Fibroblast of skin of right biceps (primary cell): ENCODE measurements around the gene GLB1L.
A peak's percentile ranks its signal among the peaks of the same experiment; 100 is the strongest.

Source experiments
- DNase-seq: peaks from one replicate; pipeline ENCODE4 v3.0.0-alpha.2; 2013

GLB1L gene

DNA sequence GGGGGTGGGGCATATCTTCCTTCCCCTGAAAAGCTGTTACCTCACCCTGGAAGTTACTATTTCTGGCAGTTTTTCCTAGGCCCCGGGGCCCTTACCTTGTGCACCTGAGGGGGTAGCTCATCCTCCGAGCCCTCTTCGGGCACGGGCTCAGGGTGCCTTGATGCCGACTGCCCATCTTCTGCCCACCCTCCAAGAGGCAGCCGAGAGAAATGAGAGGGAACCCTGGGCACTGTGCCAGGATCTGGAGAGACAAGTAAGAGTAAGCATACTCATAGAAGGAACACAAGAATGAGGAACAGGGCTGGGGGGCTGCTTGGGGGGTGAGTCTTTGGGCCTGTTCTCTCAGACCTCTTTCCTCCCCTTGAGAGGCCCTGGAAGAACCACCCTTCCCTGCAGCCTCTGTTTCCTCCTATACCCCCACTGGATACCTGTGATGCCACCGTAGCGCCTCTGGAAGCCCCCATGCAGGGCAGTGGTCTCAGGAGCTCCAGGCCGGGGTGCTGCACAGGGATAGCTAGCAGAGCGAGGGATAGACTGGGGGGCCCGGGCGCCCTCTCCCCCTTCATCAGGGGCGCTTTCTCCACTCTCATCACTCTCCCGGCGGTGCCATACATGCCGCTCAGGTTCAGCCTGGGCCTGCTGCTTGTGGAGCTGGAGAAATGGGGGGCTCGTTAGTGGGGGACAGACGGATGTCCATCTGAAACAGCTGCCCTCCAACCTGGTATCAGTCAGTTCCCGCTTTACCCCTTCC lies 24.4 kb downstream of the GLB1L start:
- no peak for DNase-seq

GRCh38 chr2:219219784-219220532 lies 25.3 kb downstream of the GLB1L start:
- no peak for DNase-seq

GRCh38 chr2:219218732-219219701 lies 26.2 kb downstream of the GLB1L start, which contains the start of gene ABCB6:
Gene ABCB6, minus strand, starts transcription at chr2:219218958. Its CDS starts 285 bp downstream, at chr2:219218673.
- DNase-seq: peak; percentile 95

DNA sequence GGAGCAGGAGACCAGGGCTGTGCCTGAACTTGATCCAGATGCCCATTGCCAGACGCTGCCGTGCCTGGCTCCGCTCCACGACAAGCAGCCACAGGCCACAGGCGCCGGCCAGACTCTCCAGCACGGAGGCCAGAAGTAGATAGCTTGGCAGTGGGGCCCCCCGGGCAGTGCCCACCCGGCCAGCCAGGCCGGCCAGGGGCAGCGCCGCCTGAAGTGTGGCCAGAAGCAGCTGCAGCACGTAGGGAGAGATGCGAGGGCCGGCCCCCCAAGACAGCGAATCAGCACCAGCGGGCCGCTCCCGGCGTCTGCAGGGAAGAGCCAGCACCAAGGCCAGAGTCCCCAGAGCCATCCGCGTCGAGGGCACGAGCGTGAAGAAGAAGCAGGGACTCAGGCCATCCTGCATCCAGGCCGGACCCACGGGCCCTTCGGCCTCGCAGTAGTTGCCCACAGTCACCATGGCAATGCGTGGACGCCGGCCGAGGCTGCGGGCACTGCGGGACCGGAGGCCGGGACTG lies 27.0 kb downstream of the GLB1L start:
- DNase-seq: peak; percentile 77

DNA sequence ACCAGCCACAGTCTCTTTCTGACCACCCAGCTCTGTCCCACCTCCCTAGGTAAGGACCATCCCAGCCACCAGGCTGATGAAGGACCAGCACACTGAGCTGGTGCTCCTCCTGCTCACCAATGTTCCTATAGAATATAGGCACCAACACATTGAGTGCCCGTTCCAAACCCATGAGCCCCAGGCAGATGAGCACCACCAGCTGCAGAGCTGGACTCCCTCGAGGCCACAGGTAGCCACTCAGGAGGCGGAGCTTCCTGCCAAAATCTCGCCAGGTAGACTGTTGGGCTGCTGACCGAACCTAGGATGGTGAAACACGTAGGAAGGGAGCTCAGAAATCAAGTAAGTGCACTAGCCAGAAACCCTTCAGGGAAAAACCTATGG lies 28.7 kb downstream of the GLB1L start:
- DNase-seq: no peak

- no peak for DNase-seq
Measured at GRCh38 chr2:219215871-219216534, 29.2 kb downstream of the GLB1L start.

DNA sequence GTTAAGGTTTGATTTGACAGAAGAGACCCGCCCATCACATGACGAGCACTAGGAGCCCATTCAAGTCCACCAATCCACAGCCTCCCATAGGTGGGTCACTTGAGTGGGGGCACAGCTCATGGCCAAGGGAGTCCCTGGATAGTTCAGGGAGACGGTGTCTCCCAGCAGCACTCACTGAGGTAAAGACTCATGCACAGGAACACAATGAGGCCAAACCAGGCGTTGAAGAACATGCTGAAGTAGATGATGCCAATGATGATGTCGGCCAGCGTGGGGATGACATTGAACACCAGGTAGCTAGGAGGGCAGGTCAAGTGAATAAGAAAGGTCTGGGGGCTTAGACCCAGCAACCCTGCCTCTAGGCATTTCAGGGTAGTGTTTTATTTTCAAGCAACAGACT lies 30.5 kb downstream of the GLB1L start:
- no peak for DNase-seq

- no peak for DNase-seq
Measured at GRCh38 chr2:219214141-219214540, 31.1 kb downstream of the GLB1L start.

DNA sequence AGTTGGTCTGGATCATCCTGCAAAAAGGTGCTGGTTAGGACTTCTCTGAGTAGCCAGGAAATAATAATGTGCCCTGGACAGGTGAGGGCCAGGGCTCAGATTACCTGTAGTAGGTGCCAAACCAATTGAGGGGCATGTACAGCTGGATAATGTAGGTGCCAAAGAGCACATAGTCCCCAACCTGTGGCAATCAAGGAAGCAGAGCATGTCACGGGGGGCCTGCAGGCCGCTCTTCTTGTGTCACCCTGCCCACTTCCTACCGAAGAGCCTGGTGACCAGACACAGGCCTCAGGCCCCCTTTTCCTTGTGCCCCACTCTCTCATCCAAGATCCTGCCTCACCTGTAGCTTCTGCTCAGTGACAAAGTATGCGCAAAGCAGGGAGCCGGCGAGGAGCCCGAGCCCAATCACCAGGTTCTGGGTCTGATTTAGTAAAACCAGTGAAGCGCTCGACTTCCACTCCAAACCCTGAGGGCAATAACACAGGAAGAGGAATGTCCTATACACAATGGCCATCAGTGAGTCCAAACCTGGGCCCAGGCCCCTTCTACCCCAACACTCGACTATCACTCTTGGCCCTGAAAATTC lies 31.7 kb downstream of the GLB1L start:
- no peak for DNase-seq

DNA sequence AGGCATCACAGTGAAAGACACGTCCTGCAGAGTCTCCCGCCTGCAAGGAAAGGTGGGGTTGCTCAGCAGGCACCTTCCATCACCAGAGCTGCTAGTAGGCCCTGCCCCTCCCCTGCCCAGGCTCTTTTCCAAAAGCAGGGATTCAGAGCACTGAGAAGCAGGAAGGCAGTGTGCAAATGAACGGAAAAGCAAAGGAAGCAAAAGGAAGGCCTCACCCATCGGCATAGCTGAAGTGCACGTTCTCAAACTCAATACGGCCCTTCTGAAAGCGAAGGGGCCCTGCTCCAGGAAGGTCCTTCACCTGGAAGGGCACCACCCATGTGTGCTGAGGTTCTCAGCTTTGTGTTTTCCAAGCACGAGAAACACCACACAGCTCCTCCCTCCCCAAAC lies 32.2 kb downstream of the GLB1L start:
- no peak for DNase-seq

DNA sequence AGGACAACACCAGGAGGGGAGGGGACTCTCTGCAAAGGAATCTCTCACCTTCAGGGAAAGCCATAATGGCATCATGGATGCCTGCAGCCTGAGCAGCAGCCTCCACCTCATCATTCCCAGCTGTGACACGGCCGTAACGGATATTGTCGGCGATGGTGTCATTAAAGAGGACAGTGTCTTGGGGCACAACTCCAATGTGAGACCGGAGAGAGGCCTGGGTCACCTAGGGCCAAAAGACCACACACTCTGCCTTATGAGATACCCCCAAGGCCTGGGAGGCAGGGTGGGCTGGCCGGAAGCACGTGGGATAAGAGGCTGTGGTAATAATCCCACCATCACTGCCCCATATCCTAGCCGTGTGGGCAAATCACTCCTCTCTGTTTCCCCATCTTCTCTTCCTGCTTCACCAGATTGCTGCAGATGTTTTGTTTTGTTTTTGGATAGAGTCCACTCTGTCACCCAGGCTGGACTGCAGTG lies 34.3 kb downstream of the GLB1L start:
- DNase-seq: no peak

GRCh38 chr2:219210196-219210885 lies 34.9 kb downstream of the GLB1L start:
- no peak for DNase-seq

GRCh38 chr2:219209236-219210195 lies 35.7 kb downstream of the GLB1L start:
- DNase-seq: no peak

- DNase-seq: peak; percentile 34
Measured at GRCh38 chr2:219207884-219208740, 37.1 kb downstream of the GLB1L start.

- no peak for DNase-seq
Measured at GRCh38 chr2:219207134-219207883, 37.9 kb downstream of the GLB1L start.

- DNase-seq: peak; percentile 94
Measured at GRCh38 chr2:219206328-219207133, 38.7 kb downstream of the GLB1L start, which contains the start of gene ZFAND2B. Gene ZFAND2B, plus strand, starts transcription at chr2:219206782. Its CDS starts 206 bp downstream, at chr2:219206988.

GRCh38 chr2:219205981-219206327 lies 39.3 kb downstream of the GLB1L start:
- DNase-seq: no peak
